ENCODE measurements around the gene ZFP36L1. TPM values are rescaled to one million over a fixed set of nuclear protein-coding genes. Genes with fewer than 3 reads are reported as not detected.

The ZFP36L1 gene
- total and polyA plus RNA-seq, 2 of the 13 experiments (the other 11 are each of a cell fraction or from before 2014, with no cell fraction given): 7.4 to 10.2 TPM

DNA sequence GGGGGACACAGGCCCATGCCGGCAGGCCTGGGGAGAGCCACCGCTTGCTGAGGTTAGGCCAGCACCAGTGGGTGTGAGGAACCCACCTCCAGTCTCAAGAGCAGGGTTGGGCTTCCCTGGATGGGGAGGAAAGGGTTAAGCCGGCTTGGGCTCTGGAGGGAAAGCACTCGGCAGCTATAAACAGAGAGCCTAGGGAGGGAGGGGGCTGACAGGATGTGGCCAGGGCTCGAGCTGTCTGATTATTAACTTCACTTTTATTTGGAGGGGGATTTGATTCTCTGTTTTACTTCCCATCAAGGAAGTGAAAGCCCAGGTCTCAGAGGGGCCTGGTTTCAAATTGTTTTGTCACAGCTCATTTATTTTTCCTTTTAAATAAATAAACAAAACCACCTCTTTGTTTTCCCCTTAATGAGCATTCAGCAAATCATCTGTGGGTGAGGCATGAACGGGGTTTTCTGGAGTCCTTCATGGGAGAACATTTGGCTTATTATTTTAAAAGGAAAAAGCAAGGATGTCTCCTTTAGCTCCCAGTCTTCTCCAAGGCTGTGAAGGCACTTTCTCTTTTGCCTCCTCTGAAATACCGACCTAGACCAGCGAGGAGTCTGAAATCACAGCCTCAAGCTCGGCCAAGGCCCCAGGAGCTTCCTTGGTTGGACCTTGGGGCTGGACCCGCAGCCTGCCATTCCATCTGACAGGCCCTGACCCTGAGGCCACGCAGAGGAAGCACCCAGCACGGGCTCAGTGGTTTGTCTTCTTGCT, 21.9 kb upstream of the ZFP36L1 start (continued):
- TF ChIP-seq, protein P1, sequence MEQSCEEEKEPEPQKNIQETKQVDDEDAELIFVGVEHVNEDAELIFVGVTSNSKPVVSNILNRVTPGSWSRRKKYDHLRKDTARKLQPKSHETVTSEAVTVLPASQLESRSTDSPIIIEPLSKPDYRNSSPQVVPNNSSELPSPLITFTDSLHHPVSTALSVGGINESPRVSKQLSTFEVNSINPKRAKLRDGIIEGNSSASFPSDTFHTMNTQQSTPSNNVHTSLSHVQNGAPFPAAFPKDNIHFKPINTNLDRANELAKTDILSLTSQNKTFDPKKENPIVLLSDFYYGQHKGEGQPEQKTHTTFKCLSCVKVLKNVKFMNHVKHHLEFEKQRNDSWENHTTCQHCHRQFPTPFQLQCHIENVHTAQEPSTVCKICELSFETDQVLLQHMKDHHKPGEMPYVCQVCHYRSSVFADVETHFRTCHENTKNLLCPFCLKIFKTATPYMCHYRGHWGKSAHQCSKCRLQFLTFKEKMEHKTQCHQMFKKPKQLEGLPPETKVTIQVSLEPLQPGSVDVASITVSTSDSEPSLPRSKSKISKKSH (CRISPR knock-in tag; IDR thresholded peaks at IDR 0.05; ENCODE audit: borderline replicate concordance): no peak
- TF ChIP-seq RNF219 (CRISPR knock-in tag; IDR thresholded peaks at IDR 0.05) (no peak), HNRNPUL1 (IDR thresholded peaks at IDR 0.05; ENCODE audit: low read depth, low read length) (no peak), AGO1 (IDR thresholded peaks at IDR 0.05; ENCODE audit: low read depth, low read length, poor library complexity, severe bottlenecking) (no peak), ZNF543 (CRISPR knock-in tag; IDR thresholded peaks at IDR 0.05) (no peak), ATF7-NPFF (CRISPR knock-in tag; IDR thresholded peaks at IDR 0.05; ENCODE audit: low read depth) (no peak), ZNF205 (CRISPR knock-in tag; IDR thresholded peaks at IDR 0.05) (no peak), ELF4 (CRISPR knock-in tag; IDR thresholded peaks at IDR 0.05; ENCODE audit: borderline replicate concordance) (no peak), ZNF367 (CRISPR knock-in tag; IDR thresholded peaks at IDR 0.05; ENCODE audit: borderline replicate concordance) (no peak), ZBTB20 (CRISPR knock-in tag; IDR thresholded peaks at IDR 0.05; ENCODE audit: borderline replicate concordance, low read depth) (no peak), CHCHD3 (CRISPR knock-in tag; IDR thresholded peaks at IDR 0.05) (no peak), REL (CRISPR knock-in tag; conservative IDR thresholded peaks at IDR 0.05) (no peak), ZC3H13 (CRISPR knock-in tag; IDR thresholded peaks at IDR 0.05) (no peak), MAFG (CRISPR knock-in tag; IDR thresholded peaks at IDR 0.05) (no peak), ZNF276 (CRISPR knock-in tag; IDR thresholded peaks at IDR 0.05; ENCODE audit: low read depth) (no peak), FOXO1 (CRISPR knock-in tag; IDR thresholded peaks at IDR 0.05) (peak; percentile 48; the same call in 1 of the 2 replicates), SP140L (CRISPR knock-in tag; IDR thresholded peaks at IDR 0.05; ENCODE audit: borderline replicate concordance) (no peak), ZNF33B (CRISPR knock-in tag; IDR thresholded peaks at IDR 0.05) (no peak), RFX1 (IDR thresholded peaks at IDR 0.05) (no peak), MBNL3 (CRISPR knock-in tag; conservative IDR thresholded peaks at IDR 0.05) (no peak), ZNF282 (IDR thresholded peaks at IDR 0.05; ENCODE audit: partially characterized antibody) (no peak)
- TF ChIP-seq, protein P2, sequence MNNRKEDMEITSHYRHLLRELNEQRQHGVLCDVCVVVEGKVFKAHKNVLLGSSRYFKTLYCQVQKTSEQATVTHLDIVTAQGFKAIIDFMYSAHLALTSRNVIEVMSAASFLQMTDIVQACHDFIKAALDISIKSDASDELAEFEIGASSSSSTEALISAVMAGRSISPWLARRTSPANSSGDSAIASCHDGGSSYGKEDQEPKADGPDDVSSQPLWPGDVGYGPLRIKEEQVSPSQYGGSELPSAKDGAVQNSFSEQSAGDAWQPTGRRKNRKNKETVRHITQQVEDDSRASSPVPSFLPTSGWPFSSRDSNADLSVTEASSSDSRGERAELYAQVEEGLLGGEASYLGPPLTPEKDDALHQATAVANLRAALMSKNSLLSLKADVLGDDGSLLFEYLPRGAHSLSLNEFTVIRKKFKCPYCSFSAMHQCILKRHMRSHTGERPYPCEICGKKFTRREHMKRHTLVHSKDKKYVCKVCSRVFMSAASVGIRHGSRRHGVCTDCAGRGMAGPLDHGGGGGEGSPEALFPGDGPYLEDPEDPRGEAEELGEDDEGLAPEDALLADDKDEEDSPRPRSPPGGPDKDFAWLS (CRISPR knock-in tag; IDR thresholded peaks at IDR 0.05; ENCODE audit: borderline replicate concordance): no peak
- TF ChIP-seq, protein P3, sequence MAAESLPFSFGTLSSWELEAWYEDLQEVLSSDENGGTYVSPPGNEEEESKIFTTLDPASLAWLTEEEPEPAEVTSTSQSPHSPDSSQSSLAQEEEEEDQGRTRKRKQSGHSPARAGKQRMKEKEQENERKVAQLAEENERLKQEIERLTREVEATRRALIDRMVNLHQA (CRISPR knock-in tag; IDR thresholded peaks at IDR 0.05): no peak

All from HepG2 (cell line).